ENCODE measurements around the gene RHCG. TPM values are rescaled to one million over a fixed set of nuclear protein-coding genes. Genes with fewer than 3 reads are reported as not detected.

RHCG gene
- not detected in 2 replicates for total RNA-seq (2014; rRNA removed)
- not detected for polyA plus RNA-seq (2012)

- no peak for DNase-seq (ENCODE audit: low read depth)
Observed at GRCh38 chr15:89496155-89497098, at the start of gene RHCG. Gene RHCG (minus strand): TSS chr15:89496583. CDS start chr15:89496544, 39 bp downstream.

GRCh38 chr15:89543389-89543788, 47.0 kb upstream of the RHCG start:
- DNase-seq (ENCODE audit: low read depth): no peak

GRCh38 chr15:89542369-89542768, 46.0 kb upstream of the RHCG start:
- DNase-seq (ENCODE audit: low read depth): no peak

- DNase-seq (ENCODE audit: low read depth): no peak
Observed at GRCh38 chr15:89539027-89539426, 42.6 kb upstream of the RHCG start.

GRCh38 chr15:89533861-89534544, 37.6 kb upstream of the RHCG start:
- peak; percentile 54 for DNase-seq (ENCODE audit: low read depth)

- DNase-seq (ENCODE audit: low read depth): peak; percentile 63
Observed at GRCh38 chr15:89531796-89532537, 35.6 kb upstream of the RHCG start.

- DNase-seq (ENCODE audit: low read depth): no peak
Observed at GRCh38 chr15:89530976-89531375, 34.6 kb upstream of the RHCG start.

GRCh38 chr15:89528757-89529352, 32.5 kb upstream of the RHCG start:
- DNase-seq (ENCODE audit: low read depth): no peak

- no peak for DNase-seq (ENCODE audit: low read depth)
Observed at GRCh38 chr15:89526601-89527441, 30.4 kb upstream of the RHCG start.

GRCh38 chr15:89526181-89526580, 29.8 kb upstream of the RHCG start:
- no peak for DNase-seq (ENCODE audit: low read depth)

GRCh38 chr15:89524184-89524583, 27.8 kb upstream of the RHCG start:
- no peak for DNase-seq (ENCODE audit: low read depth)

- DNase-seq (ENCODE audit: low read depth): no peak
Observed at GRCh38 chr15:89523101-89523500, 26.7 kb upstream of the RHCG start.

GRCh38 chr15:89521605-89522004, 25.2 kb upstream of the RHCG start:
- no peak for DNase-seq (ENCODE audit: low read depth)

GRCh38 chr15:89515477-89515876, 19.1 kb upstream of the RHCG start:
- no peak for DNase-seq (ENCODE audit: low read depth)

- DNase-seq (ENCODE audit: low read depth): no peak
Observed at GRCh38 chr15:89514596-89515406, 18.4 kb upstream of the RHCG start.

- no peak for DNase-seq (ENCODE audit: low read depth)
Observed at GRCh38 chr15:89514186-89514585, 17.8 kb upstream of the RHCG start.

- no peak for DNase-seq (ENCODE audit: low read depth)
Observed at GRCh38 chr15:89513284-89513683, 16.9 kb upstream of the RHCG start.

GRCh38 chr15:89512631-89513030, 16.2 kb upstream of the RHCG start:
- no peak for DNase-seq (ENCODE audit: low read depth)

- no peak for DNase-seq (ENCODE audit: low read depth)
Observed at GRCh38 chr15:89506026-89506686, 9.8 kb upstream of the RHCG start.

Data from LHCN-M2 (cell line).